ENCODE results near the gene AMPD2.

Gene AMPD2

DNA sequence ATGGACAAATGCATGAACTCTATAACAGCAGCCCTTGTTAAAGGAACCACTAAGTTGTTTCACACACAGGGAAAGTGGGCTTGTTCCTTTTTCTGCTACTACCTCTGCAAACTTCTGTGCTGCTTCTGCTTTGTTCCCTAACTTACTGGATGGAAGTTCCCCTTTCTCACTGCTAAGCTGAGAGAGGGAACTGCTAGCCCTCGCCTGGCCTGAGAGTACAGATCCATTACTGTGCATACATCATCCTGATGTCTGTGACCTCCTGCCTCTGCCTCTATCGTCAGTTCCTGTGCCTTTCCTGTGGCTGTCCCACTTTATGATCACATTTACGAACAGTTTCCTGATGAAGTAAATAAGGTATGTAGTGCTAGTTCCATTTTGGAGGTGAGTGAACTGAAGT lies 3.8 kb upstream of the AMPD2 start:
- H3K79me2 ChIP-seq (ENCODE audit: control insufficient read depth, low read length): peaks cover 16% of the 10 kb centered on the region
- H3K9me2 ChIP-seq (replicated peaks; ENCODE audit: control insufficient read depth, low read length): no peaks in the 10 kb centered on the region
- H4K20me1 ChIP-seq (ENCODE audit: control insufficient read depth, insufficient read depth, low read depth, low read length): no peaks in the 10 kb centered on the region
- peak overlapping the region; percentile 54 for H3K4me2 ChIP-seq (ENCODE audit: low read length)
- no peaks in the 10 kb centered on the region for H3K9me3 ChIP-seq (ENCODE audit: control insufficient read depth, insufficient read depth, low read length)
- peaks cover 12% of the 10 kb centered on the region for H3F3A ChIP-seq (ENCODE audit: control insufficient read depth, insufficient read depth)
- peaks cover 41% of the 10 kb centered on the region for H3K4me1 ChIP-seq (ENCODE audit: control insufficient read depth, low read length)
- no peaks in the 10 kb centered on the region for H3K27me3 ChIP-seq (ENCODE audit: control insufficient read depth, low read length)
- TF ChIP-seq, protein P1, sequence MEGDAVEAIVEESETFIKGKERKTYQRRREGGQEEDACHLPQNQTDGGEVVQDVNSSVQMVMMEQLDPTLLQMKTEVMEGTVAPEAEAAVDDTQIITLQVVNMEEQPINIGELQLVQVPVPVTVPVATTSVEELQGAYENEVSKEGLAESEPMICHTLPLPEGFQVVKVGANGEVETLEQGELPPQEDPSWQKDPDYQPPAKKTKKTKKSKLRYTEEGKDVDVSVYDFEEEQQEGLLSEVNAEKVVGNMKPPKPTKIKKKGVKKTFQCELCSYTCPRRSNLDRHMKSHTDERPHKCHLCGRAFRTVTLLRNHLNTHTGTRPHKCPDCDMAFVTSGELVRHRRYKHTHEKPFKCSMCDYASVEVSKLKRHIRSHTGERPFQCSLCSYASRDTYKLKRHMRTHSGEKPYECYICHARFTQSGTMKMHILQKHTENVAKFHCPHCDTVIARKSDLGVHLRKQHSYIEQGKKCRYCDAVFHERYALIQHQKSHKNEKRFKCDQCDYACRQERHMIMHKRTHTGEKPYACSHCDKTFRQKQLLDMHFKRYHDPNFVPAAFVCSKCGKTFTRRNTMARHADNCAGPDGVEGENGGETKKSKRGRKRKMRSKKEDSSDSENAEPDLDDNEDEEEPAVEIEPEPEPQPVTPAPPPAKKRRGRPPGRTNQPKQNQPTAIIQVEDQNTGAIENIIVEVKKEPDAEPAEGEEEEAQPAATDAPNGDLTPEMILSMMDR (IDR thresholded peaks at IDR 0.05; ENCODE audit: low read depth, low read length, poor library complexity, severe bottlenecking): no peak
- TF ChIP-seq EZH2phosphoT487 (IDR thresholded peaks at IDR 0.05; ENCODE audit: borderline replicate concordance, low read length): no peak
- 0 out of 2 replicates have a peak overlapping the region, but pooled peaks have one; percentile 32 for H3K27ac ChIP-seq (ENCODE audit: low read depth, low read length)
- no peaks in the 10 kb centered on the region for H3K36me3 ChIP-seq (ENCODE audit: control insufficient read depth, low read length)
- peak overlapping the region; percentile 30; the same call in 1 of the 2 replicates for H3K4me3 ChIP-seq (ENCODE audit: low read length)

DNA sequence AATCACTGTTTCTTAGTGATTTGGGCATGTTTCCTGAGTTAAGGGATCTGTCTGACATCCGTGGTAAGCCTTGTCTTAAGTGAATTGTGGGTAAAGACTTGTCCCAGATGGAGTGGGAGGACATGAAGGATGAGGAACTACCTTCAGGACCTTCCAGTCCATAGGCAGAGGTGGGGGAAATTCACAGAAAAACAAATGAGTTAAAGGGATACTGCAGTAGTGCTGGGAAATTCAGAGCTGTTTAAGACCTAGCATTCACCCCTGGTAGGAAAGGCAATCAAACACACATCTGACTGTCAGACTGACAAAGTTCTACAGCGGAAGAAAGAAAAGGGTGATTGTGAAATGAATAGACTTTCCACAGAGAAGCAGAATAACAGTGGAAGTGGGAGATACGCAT lies 3.2 kb upstream of the AMPD2 start:
- H3K9me3 ChIP-seq (ENCODE audit: control insufficient read depth, insufficient read depth, low read length): no peaks in the 10 kb centered on the region
- no peaks in the 10 kb centered on the region for H3K36me3 ChIP-seq (ENCODE audit: control insufficient read depth, low read length)
- TF ChIP-seq EZH2phosphoT487 (IDR thresholded peaks at IDR 0.05; ENCODE audit: borderline replicate concordance, low read length): no peak
- TF ChIP-seq, protein P1 (IDR thresholded peaks at IDR 0.05; ENCODE audit: low read depth, low read length, poor library complexity, severe bottlenecking): no peak
- peaks cover 21% of the 10 kb centered on the region for H3K79me2 ChIP-seq (ENCODE audit: control insufficient read depth, low read length)
- H3K9me2 ChIP-seq (replicated peaks; ENCODE audit: control insufficient read depth, low read length): no peaks in the 10 kb centered on the region
- peaks cover 12% of the 10 kb centered on the region for H3F3A ChIP-seq (ENCODE audit: control insufficient read depth, insufficient read depth)
- H4K20me1 ChIP-seq (ENCODE audit: control insufficient read depth, insufficient read depth, low read depth, low read length): no peaks in the 10 kb centered on the region
- peak overlapping the region; percentile 54 for H3K4me2 ChIP-seq (ENCODE audit: low read length)
- H3K4me3 ChIP-seq (ENCODE audit: low read length): peak overlapping the region; percentile 30; the same call in 1 of the 2 replicates
- no peaks in the 10 kb centered on the region for H3K27me3 ChIP-seq (ENCODE audit: control insufficient read depth, low read length)
- peaks cover 45% of the 10 kb centered on the region for H3K4me1 ChIP-seq (ENCODE audit: control insufficient read depth, low read length)
- H3K27ac ChIP-seq (ENCODE audit: low read depth, low read length): 0 out of 2 replicates have a peak overlapping the region, but pooled peaks have one; percentile 32

- Histone ChIP-seq H3K27ac (ENCODE audit: low read depth, low read length) (no peak overlapping the region), H3K4me3 (ENCODE audit: low read length) (no peak overlapping the region), H3K27me3 (ENCODE audit: control insufficient read depth, low read length) (no peaks in the 10 kb centered on the region), H3K4me2 (ENCODE audit: low read length) (no peak overlapping the region), H3F3A (ENCODE audit: control insufficient read depth, insufficient read depth) (peaks cover 12% of the 10 kb centered on the region), H3K79me2 (ENCODE audit: control insufficient read depth, low read length) (peaks cover 31% of the 10 kb centered on the region), H4K20me1 (ENCODE audit: control insufficient read depth, insufficient read depth, low read depth, low read length) (no peaks in the 10 kb centered on the region), H3K4me1 (ENCODE audit: control insufficient read depth, low read length) (peaks cover 54% of the 10 kb centered on the region), H3K9me2 (replicated peaks; ENCODE audit: control insufficient read depth, low read length) (no peaks in the 10 kb centered on the region), H3K9me3 (ENCODE audit: control insufficient read depth, insufficient read depth, low read length) (no peaks in the 10 kb centered on the region), H3K36me3 (ENCODE audit: control insufficient read depth, low read length) (no peaks in the 10 kb centered on the region)
- TF ChIP-seq EZH2phosphoT487 (IDR thresholded peaks at IDR 0.05; ENCODE audit: borderline replicate concordance, low read length): no peak
These were observed 2.3 kb upstream of the AMPD2 start for GRCh38 chr1:109617291-109617801.

DNA sequence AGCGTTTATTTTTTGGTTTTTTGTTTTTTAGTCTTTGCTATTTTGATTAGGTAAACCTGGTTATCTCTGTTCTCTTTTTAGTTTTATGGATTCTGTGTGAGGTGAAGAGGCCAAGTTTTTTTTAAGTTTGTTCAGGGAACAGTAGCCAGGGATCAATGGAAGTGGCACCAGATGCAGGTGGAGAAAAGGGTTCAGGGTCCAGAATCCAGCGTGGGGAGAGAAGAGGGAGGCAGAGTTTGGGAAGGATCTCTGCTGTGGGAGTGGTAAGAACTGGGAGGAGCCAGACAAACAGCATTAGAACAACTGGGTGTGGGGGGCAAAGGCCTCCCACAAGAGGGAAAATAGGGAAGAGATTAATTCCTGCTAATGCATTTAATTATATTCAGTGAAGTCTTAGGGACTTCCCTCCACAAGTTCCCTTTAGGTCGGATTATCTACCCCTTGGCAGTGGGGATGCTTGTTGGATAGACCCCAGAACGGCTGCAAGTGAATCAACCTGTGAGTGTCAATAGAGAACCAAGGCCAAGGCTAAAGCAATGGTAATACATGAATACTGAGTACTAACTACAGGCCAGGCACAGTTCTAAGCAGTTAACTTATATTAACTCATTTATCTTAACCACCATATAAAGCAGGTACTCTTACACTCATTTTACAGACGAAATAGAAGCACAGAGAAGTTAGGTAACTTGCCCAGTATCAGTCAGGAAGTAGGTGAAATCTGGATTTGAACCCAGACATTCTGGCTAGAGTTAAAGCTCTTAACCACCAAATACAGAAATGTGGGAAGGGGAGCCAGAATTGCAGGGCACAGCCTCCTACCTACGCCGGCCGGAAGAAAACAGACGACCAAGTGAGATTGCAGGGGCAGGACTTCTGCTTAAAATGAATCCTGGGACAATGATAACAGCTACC lies 719 bp upstream of the AMPD2 start:
- no peaks in the 10 kb centered on the region for H3K9me2 ChIP-seq (replicated peaks; ENCODE audit: control insufficient read depth, low read length)
- H3K36me3 ChIP-seq (ENCODE audit: control insufficient read depth, low read length): no peaks in the 10 kb centered on the region
- no peaks in the 10 kb centered on the region for H3K27me3 ChIP-seq (ENCODE audit: control insufficient read depth, low read length)
- H3K4me1 ChIP-seq (ENCODE audit: control insufficient read depth, low read length): peaks cover 70% of the 10 kb centered on the region
- no peaks in the 10 kb centered on the region for H4K20me1 ChIP-seq (ENCODE audit: control insufficient read depth, insufficient read depth, low read depth, low read length)
- no peaks in the 10 kb centered on the region for H3K9me3 ChIP-seq (ENCODE audit: control insufficient read depth, insufficient read depth, low read length)
- peak overlapping the region; percentile 44 for H3K27ac ChIP-seq (ENCODE audit: low read depth, low read length)
- TF ChIP-seq, protein P1 (IDR thresholded peaks at IDR 0.05; ENCODE audit: low read depth, low read length, poor library complexity, severe bottlenecking): no peak
- no peak for TF ChIP-seq EZH2phosphoT487 (IDR thresholded peaks at IDR 0.05; ENCODE audit: borderline replicate concordance, low read length)
- H3K79me2 ChIP-seq (ENCODE audit: control insufficient read depth, low read length): peaks cover 47% of the 10 kb centered on the region
- H3F3A ChIP-seq (ENCODE audit: control insufficient read depth, insufficient read depth): peaks cover 12% of the 10 kb centered on the region
- peak overlapping the region; percentile 81 for H3K4me3 ChIP-seq (ENCODE audit: low read length)
- peak overlapping the region; percentile 77 for H3K4me2 ChIP-seq (ENCODE audit: low read length)

Data from DOHH2 (cell line).